Cerebellar nuclear complex (tissue), 1 donor: ENCODE results near the gene RAPGEF5.

Experiments used
- DNase-seq, 2 experiments: peaks; one replicate each; lab custom pipeline; 2025; lab: John Stamatoyannopoulos, UW

RAPGEF5 gene

DNA sequence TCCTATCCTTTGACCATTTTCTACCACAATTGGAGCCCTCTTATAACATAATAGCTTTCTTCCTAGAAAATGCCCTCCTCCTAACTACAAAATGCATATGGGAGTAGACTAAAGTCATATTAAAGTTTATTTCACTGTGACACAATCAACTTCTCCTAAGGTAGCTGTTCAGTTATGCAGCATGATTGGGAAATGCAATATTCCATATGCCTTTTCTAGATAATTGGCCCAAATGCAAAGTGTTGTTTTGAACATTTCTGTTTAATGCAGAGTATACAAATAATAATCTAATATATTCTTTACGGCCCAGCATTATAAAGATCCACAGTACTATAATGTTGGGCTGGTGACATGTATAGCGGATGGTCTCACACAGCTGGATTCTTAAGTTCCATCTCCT lies 205.1 kb downstream of the RAPGEF5 start:
- DNase-seq, result no peak

DNA sequence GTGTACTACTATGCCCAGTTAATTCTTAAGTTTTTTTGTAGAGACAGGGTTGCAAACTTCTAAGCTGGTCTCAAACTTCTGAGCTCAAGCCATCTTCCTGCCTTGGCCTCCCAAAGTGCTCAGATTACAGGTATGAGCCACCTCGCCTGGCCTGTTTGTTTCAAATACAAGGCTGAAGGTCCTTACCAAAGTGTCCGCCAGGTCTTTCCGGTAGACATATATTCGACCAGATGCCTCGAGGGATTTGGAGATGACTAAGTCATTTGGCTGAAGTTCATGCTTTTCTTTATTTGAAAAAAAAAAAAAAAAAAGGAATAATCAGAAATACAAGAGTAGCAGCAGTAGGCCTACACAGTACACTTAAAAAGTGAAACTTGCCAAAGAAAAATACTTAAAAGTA lies 206.7 kb downstream of the RAPGEF5 start:
- DNase-seq, result no peak

DNA sequence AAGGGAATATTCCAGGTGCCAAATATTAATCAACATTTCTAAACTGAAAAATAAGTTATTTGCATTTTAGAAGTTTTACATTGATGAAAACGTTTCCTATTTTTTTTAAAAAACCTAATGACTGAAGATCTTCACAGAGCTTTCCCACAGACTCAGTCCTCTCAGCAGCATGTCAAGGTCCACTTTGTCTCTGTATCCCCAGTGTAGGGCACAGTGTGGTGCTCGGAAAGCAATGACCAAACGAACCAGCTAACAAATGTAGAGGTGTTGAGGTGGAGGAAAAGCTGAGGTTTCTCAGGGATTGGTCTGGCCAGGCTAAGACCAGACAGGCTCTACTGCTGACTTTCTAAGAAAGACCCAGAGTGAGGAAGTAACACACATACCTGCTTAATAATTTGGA lies 209.1 kb downstream of the RAPGEF5 start:
- no peak for DNase-seq

DNA sequence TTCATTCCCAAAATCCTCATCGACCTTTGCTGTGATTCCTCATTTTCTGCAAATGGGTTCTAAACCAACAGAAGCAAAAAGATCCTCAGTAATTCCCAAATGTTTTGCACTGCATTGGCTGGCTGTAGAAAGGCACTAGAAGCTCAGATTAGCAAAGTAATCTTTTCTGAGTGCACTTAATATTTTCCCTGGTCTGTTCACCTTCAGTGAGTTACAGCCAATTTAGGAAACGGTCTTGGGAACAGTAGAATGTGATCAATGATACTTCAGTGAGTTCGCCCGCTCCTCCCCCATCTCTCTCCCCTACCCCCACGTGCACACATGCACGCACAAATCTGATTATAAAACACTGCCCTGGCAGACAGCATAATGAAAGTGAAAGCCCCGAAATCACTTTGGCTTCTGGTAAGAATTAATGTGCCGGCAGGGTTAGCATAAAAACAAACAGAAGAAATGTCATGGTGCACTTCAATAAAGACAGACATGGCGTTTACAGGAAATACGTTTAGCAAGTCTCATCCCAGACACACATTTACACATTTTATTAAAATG lies 209.9 kb downstream of the RAPGEF5 start:
- DNase-seq, result no peak

DNA sequence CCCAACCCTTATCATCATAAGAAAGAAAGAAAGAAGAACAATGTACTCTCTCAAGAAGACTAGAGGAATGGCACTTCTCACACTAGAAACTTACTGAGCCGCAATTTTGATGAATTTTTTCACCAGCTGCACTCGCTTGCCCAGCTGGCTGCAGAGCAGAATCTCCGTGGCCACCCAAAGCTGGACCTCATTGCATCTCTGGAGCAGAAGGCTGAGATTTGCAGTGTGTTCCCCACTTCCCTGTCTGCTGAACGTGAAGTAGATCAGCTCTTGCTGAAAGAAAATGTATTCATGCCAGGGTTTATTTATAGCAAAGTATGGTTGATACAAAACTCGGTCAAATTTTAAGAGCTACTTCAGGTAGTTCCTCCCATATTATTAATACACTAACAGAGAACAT lies 212.0 kb downstream of the RAPGEF5 start:
- DNase-seq, result no peak

DNA sequence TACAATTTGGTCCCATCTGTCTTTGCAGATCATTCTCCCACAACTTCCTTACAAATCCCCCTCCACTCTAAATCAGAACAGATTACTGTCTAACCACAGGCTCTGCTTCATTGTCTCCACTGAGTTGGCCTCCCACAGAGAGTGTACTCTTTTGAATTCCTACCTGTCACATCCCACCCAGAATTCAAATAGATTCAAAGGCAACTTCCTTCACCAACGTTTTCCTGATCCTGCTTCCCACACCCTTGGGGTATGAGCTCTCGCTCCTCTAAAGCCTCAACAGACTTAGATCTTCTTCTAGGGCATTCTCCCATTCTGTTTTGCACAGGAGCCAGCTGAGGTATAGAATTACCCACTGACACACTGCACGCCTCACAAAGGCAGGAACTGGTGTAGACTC lies 213.5 kb downstream of the RAPGEF5 start:
- DNase-seq, result no peak

DNA sequence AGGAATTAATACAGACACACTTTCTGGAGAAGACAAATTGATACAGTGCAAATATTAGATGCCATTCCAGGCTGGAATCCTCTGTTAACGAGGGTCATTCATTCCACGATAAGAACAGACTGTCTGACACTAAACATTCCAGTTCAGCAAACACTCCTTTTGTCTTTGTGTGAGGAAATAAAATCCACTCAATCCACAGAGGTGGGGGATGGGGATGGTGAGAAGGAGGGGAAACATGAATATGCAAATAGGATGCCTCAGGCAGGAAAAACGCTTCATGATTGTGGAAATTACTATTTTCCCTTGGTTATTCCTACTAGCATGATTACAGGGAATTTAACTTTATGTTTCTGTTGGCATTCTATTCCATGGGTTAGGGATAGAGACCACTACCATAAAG lies 214.4 kb downstream of the RAPGEF5 start:
- no peak for DNase-seq

DNA sequence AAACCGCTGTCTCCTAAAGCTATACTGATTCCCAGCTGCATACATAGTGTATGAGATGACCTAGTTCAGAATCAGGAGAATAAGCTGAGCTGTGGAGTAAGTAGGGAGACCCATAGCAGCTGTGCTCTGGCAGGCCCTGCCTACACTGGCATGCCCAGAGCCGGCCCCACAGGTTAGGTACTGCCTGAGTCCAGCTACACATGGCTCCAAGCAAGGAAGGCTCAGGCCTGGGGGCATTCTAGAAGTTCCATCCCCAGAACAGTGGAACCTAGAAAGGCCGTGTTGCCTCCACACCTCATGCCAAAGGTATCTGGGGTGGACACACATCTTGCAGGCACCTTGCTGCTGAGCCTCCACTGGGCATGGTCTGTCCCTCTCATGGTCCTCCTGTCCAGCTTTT lies 215.6 kb downstream of the RAPGEF5 start:
- no peak for DNase-seq

DNA sequence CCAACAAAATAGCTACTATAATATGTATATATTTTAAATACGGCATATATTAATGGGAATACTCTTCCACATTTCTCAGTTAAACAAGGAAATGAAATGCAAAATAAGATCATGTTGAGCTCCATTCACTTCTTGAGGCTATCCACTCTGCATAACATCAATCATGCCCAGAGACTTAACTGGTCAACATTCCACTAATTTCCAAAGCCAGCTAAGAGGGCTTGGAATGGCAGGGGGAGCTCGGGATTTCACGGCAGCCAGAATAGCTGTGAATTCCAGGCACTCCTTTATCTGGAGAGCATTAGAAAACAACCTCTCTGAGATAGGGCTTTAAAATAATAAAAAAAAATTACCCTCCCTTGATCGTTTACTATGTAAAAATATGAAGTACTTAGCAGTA lies 216.4 kb downstream of the RAPGEF5 start:
- no peak for DNase-seq

DNA sequence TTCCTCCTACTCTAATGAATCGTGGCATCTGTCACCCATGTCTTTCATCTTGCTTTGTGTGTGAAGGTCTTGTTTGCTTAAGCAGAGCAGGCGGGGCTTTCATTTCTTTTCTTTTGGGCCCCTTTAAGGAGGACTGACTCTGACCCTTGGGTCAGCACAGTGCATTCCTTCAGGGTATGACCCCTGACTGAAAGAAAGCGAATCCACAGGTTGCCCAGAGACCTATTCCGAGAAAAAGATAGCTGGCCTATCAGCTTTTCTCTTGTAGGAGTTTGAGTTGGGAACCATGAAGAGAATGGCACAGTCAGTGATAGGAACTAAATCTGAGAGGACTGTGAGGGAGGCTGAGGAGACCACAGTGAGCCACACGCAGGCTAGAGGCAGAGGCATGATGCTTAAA lies 218.1 kb downstream of the RAPGEF5 start:
- no peak for DNase-seq

DNA sequence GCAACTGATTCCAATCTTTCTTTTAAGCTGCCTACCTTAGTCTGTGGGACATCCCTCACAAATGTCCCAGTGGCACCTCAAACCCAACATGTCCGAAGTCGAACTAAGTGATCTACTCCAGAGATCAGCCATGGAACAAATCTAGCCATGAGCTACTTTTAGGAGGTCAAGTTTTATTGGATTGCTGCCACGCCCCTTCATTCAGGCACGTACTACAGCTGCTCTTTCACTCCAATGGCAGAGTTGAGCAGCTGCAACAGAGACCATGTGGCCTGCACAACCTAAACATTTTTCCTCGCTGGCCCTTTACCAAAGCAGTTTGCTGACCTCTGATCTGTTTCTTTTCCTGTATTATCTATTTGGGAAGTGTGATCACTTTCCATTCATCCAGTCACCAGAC lies 218.8 kb downstream of the RAPGEF5 start:
- no peak for DNase-seq

DNA sequence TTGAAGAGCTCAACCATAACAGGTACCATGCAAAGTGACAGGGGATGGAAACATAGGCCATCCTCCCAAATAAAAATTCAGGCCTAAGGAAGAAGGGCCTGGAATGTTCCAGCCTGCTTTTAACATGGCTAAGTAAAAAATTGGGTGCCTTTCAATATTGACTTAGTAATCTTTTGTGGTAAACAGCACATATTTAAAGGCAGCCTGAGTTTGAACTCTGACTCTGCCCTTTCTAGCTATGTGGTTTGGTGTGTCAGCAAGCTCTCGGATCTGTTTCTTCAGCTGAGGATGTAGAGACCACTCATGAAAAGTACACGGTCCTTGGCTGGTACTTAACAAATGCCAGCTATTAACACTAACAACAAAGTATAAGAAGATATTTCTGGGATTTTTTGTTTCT lies 219.5 kb downstream of the RAPGEF5 start:
- DNase-seq, result no peak

DNA sequence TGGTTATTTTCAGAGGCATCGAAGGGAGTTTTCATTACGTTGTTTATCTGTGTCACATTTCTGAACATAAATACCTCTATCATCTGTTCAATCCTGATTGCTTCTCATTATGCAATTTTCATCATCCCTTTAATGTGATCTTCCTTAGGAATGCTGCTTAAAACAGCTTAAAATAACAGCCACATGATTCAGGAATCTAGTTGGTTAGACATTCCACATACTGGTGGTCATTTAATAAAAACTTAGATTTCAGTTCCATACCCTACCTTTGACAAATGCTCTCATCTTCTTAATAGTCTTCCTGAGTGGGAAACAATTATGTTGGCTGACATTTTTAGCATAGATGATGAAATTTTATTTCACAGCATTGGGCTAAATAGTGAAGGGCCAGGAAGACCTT lies 219.9 kb downstream of the RAPGEF5 start:
- no peak for DNase-seq

DNA sequence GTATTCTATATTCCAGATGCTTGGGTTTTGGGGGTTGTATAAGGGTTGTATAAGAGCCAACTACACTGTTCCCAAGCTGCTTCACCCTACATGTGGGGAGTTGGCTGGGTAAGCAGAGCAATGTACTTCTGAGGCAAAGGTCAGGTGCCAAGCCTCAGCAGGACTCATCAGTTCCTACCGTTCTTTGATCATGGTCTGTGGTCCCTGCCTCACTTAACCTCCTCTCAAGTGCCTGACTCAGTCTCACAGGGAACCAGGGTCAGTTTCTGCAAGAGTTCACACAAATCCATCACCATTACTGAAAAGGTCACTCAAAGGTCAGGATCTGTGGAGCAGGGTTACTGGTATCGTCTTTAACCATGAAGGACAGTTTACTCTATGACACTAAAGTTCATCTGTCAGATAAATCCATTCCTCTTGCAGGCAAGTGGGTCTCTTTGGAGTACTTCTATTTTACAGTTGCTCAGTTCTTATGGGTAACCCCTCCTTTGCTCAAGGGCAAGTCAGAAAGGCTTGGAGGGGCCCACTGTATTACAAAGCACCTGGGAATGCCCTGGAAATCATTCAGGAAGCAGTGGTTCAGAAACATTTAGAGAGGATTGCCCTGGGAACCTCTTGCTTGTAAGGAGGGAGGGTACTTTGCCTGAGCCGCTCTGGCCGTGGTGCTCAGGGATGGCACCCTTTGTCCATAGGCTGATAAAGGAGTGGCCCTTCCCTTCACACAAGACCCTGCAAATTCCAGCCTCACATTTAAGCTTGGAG lies 227.0 kb downstream of the RAPGEF5 start:
- no peak for DNase-seq

DNA sequence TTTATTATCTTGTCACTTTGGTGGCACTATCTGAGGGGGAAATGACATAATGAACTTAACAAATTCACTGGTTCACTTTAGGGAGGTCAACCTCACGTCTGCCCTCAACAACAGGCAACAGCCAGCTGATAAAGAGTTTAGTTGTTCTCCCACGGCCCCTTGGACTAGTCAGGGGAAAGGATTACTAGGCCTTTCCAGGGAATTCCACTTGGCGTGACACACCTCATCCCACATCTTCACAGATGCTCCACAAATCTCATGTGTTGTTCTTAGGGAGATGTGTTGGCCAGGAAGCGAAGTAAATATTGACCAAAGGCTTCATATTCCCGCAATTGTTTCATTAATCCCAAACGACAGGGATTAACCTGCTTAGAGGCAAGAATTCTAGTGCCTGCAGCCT lies 227.8 kb downstream of the RAPGEF5 start:
- DNase-seq, result no peak

DNA sequence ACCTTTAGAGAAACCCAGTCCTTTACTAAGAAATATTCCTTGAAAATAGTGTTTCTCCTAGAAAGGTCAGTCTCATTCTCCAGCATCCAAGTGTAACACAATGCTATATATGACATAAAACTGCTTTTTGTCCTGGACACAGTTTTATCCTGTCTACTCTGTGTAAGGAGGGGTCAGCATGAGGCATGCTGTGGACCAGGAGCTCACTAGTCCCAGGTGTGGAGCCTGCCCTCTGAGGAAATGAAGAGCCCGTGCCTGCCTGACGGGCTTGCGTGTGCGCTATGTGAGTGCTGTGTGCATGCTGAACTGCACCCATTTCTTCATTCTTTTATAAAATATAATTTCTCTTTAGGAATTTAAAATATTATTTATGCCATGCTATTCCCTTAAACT lies 228.4 kb downstream of the RAPGEF5 start:
- no peak for DNase-seq

DNA sequence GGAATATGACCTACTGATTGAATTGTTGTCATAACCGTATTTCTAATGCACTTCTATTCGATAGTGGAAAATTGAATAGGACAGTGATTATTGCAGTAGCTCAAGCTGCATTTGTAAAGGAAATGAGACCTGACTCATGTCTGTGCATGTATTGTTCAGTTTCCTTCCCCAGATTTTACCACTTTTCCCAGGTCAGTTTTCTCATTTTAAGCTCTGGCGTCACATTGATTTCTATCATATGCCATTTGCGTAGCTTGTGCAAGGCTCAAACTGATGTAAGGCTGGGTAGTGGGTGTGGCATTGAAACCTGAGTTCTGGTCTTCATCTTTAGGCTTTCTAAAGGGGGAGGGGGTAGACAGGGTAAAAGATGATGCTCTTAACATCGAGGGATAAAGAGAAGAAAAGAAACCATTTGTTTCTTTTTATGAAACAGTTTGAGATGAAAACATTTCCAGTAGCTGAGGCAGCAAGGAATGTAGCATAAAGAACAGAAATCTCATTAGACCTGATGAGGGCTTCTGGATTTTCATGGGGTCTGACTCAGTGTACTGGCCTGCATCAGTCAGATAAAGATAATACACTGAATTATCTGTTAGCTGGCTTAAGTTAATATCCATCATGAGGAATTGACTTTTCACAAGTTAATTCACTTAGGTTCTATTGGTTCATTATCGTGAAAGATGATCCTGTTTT lies 229.0 kb downstream of the RAPGEF5 start:
- no peak for DNase-seq

DNA sequence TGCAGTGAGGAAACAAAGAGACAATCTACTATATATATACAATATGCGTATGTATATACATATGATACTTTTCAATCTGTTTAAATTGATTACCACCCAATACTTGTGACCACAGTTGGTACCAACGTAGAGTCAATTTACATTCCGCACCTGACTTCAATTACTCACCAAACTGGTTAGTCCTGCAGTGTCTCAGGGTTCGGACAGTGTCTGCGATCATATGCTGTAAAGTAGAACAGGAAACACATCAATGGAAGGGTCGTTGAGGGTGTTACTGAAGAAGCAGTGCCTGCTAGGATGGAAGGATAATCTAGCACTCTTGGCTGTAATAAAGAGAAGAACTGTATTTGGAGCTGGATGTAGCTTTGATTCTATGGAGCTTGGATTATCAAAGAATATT lies 231.5 kb downstream of the RAPGEF5 start:
- DNase-seq, result no peak

DNA sequence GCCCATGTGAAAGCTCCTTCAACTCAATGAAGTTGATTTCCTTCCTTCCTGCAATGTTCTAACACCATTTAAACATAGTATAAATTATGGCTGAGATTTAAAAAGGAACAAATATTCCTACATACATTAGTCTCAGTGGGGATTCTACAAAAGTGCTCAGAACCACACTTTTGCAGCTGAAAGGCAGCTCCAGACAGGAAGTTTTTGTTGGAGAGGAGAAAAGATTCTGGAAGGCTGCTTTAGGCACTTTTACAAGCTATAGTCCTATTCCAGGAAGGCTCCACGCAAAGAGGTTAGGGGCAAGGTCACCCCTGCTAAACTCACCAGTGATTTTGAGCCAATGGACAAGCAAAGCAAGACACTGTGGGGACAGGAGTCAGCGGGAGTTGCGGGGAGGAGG lies 232.0 kb downstream of the RAPGEF5 start:
- DNase-seq, result no peak

DNA sequence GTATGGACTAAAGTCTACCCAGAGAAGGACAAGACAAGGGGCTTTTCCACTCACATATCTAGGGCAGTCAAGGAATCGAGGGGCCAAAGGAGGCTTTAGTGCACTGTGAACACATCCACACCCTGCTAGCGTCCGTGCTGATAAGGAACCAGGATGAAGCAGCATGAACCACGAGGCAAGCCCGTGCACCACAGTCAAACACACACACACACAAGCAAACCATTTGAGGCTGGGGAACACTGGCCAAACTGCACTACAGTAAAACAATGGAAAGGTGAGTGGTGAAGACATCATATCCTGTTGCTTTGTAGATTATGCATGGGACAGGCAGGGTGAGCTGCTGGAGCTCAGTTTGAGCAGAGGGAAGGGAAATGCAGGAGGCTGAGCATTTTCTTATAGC lies 233.8 kb downstream of the RAPGEF5 start:
- no peak for DNase-seq

DNA sequence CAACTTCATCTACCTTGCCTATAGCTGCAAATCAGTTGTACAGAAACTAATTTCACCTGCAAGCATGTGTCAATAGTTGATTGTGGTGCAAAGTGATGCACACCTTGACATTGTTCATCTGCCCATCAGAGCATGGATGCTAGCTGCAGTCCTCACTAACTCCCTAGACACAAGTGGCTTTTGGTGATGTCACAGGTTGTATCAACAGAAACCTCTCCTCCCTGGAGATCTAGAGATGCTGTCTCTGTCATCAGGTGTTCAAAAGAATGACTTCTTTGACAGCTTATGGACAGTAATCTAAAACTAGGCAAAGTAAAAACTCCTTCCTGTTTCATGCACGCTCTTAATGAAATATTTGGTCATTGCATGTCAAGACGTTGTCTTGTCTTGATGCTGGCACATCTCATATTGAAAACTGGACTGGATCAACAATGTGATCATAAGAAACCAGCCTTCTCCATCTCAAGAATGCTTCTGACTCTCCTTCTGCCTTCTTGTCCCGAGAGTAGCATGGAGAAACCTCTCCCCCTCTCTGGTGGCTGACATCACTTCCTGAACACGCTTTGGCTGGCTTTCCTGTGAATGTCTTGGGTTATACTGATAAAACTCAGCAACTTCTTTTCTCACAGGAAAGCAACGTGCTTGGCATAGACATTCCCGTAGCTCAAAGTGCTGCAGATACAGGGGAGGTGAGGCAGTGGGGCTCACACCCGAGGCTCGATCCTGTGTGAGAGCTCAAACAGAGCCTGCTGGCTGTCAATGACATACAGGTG lies 235.1 kb downstream of the RAPGEF5 start:
- DNase-seq, result no peak

DNA sequence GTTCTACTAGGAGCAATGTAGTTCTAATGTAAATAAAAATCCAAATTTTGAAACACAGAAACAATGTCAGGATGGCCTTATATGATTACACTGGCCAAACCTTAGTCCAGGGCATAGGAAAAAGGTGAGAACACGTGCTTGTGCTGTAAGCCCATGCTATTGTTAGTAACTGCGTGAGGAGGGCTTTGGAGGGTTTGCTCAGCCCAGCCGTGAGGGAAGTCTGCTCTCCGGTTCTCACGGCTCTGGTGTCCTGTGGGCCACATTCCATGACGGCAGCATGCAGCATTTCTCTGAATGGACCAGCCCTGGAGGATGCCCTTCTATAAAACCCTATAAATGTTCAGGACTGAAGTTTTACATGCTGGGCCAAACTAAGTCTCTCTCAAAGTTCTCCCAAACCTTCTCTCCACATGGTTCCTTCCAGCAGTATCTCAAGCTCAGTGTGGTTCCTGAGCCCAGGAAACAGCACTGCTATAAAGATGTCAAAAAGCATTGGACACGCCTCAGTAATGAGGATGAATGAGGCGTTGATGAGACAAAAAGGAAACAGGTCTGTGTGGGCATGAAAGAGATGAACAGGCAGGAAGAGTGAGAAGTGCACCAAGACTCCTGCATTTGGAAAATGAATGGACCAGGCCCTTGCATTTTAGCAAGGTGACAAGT lies 236.4 kb downstream of the RAPGEF5 start:
- no peak for DNase-seq
